Activated T-helper 1 cell treated with anti-CD3 and anti-CD28 coated beads, Interleukin-2, amount 50 U/mL, for 16 hours (primary cell): Measurements from ENCODE around the gene ALKBH8.
"Not testable (repeated sequence)": the region's sequence is repeated elsewhere in the genome, so short reads cannot be mapped to it uniquely, and the experiment has no call there.

Source experiments
- DNase-seq, 2 donors: peaks; one replicate each; pipeline ENCODE4 v3.0.0-alpha.2; 2020; ENCODE audit warnings: low read depth in 1 of 2, low spot score in 1 of 2

ALKBH8 gene

GRCh38 chr11:107577346-107577711 lies 11.8 kb upstream of the ALKBH8 start:
- no peak for DNase-seq

- DNase-seq = not testable (repeated sequence)
These were observed 11.2 kb upstream of the ALKBH8 start for GRCh38 chr11:107576497-107577345.

GRCh38 chr11:107573438-107573837 lies 7.9 kb upstream of the ALKBH8 start:
- DNase-seq = no peak

- DNase-seq = no peak
These were observed 4.5 kb upstream of the ALKBH8 start for GRCh38 chr11:107570015-107570414.

GRCh38 chr11:107567739-107568335 lies 2.3 kb upstream of the ALKBH8 start:
- no peak for DNase-seq

GRCh38 chr11:107566569-107566968 lies 1.0 kb upstream of the ALKBH8 start:
- no peak for DNase-seq

GRCh38 chr11:107565955-107566501 lies 493 bp upstream of the ALKBH8 start:
- DNase-seq = not testable (repeated sequence)

- no peak for DNase-seq
These were observed 687 bp downstream of the ALKBH8 start for GRCh38 chr11:107564877-107565218.

- DNase-seq = no peak
These were observed 1.8 kb downstream of the ALKBH8 start for GRCh38 chr11:107563702-107564101.

- no peak for DNase-seq
These were observed 2.8 kb downstream of the ALKBH8 start for GRCh38 chr11:107562647-107563208.

GRCh38 chr11:107561688-107562087 lies 3.8 kb downstream of the ALKBH8 start:
- DNase-seq = no peak

GRCh38 chr11:107550304-107550703 lies 15.2 kb downstream of the ALKBH8 start:
- DNase-seq = no peak

GRCh38 chr11:107549954-107550285 lies 15.6 kb downstream of the ALKBH8 start:
- no peak for DNase-seq

- DNase-seq = no peak
These were observed 16.1 kb downstream of the ALKBH8 start for GRCh38 chr11:107549253-107549953.

GRCh38 chr11:107547961-107548360 lies 17.6 kb downstream of the ALKBH8 start:
- no peak for DNase-seq

- no peak for DNase-seq
These were observed 20.4 kb downstream of the ALKBH8 start for GRCh38 chr11:107545101-107545514.

- DNase-seq = no peak
These were observed 26.7 kb downstream of the ALKBH8 start for GRCh38 chr11:107538821-107539220.

- DNase-seq = no peak
These were observed 27.3 kb downstream of the ALKBH8 start for GRCh38 chr11:107538239-107538638.

GRCh38 chr11:107537155-107537554 lies 28.4 kb downstream of the ALKBH8 start:
- DNase-seq = not testable (repeated sequence)

- DNase-seq = no peak
These were observed 39.3 kb downstream of the ALKBH8 start for GRCh38 chr11:107526197-107526596.

GRCh38 chr11:107508858-107509244 lies 56.7 kb downstream of the ALKBH8 start:
- DNase-seq = no peak
